Measurements from ENCODE around the gene POLDIP3. TPM values are rescaled to one million over a fixed set of nuclear protein-coding genes. Genes with fewer than 3 reads are reported as not detected.

POLDIP3 gene
- total and polyA plus RNA-seq, 2 of the 4 experiments (the other 2 are of a cell fraction): 33.9 to 43.6 TPM

DNA sequence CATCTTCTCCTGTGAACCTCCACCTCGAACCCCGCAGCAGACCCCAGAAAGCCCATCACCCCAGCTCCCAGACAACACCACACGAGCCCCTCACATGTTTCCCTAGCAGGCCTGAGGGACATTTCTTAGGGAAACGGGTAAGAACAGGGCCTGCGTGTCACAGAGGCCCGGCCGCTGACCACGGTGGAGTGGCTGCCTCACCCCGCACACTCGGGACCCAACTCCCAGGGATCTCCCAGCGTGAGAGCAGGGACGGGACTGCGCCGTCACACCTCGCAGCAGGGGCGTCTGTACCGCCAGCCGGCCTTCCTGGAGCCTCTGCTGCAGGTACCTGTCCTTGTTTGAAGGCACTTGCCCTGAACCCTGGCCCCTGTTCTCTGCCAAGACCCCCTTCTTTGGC, 15.5 kb upstream of the POLDIP3 start:
- no peak overlapping the region for H3K23ac ChIP-seq (ENCODE audit: low read depth, low read length)
- WGBS, 2 experiments (ENCODE audit: extremely low coverage in 2 of 2, insufficient read length in 1 of 2): 95% methylated on average over 16 of the region's 18 CpGs; no CpG with 5 or more reads in 1 of the 2 experiments
- peaks cover 12% of the 10 kb centered on the region; the same call in 1 of the 2 replicates for H4K20me1 ChIP-seq (ENCODE audit: insufficient read depth, low read length)
- H3K27ac ChIP-seq (ENCODE audit: insufficient read depth, low read length): no peak overlapping the region
- H3K27me3 ChIP-seq (ENCODE audit: control insufficient read depth, insufficient read depth, low read length): no peaks in the 10 kb centered on the region
- H3K18ac ChIP-seq (ENCODE audit: low read depth, low read length): no peak overlapping the region
- H2AK9ac ChIP-seq (replicated peaks; ENCODE audit: low read depth, low read length, poor library complexity): no peak overlapping the region
- no peak overlapping the region for H3K4me3 ChIP-seq (ENCODE audit: insufficient read depth, low read depth, low read length)
- H2BK5ac ChIP-seq (ENCODE audit: low read depth, low read length, poor library complexity, severe bottlenecking): no peak overlapping the region
- H3K14ac ChIP-seq (replicated peaks; ENCODE audit: low read depth, low read length): no peak overlapping the region
- H4K8ac ChIP-seq (ENCODE audit: low read depth in 2 of 2, low read length in 2 of 2): no peak overlapping the region
- peaks cover 26 to 50% of the 10 kb centered on the region in 2 experiments for H3K79me1 ChIP-seq (ENCODE audit: low read depth in 1 of 2, low read length in 2 of 2)
- no peak overlapping the region for H4K91ac ChIP-seq (ENCODE audit: insufficient read depth, low read depth, low read length)
- DNase-seq (no peak), ATAC-seq (ENCODE audit: low read depth) (no peak)
- no peak overlapping the region for H3K4ac ChIP-seq (ENCODE audit: low read depth, low read length)
- no peak overlapping the region for H3K56ac ChIP-seq (ENCODE audit: extremely low read depth, insufficient read depth, low read length)
- no peak overlapping the region for H2BK120ac ChIP-seq (ENCODE audit: low read depth, low read length)
- no peak overlapping the region for H2BK20ac ChIP-seq (ENCODE audit: low read depth, low read length)
- POLR2A ChIA-PET (ENCODE audit: unreplicated experiment): no interaction called here
- dilution Hi-C loops (cut with HindIII; ENCODE audit: low sequenced_read_pairs, unreplicated experiment) (no loop called here), intact Hi-C loops (cut with micrococcal nuclease) (no loop called here), in situ Hi-C loops (cut with MboI; ENCODE audit: low sequenced_read_pairs) (no loop called here)
- H2AK5ac ChIP-seq (ENCODE audit: low read depth, low read length): no peak overlapping the region
- no peak overlapping the region for H2AFZ ChIP-seq (replicated peaks; ENCODE audit: low read length, poor library complexity)
- peaks cover 77% of the 10 kb centered on the region for H3K36me3 ChIP-seq (ENCODE audit: control insufficient read depth, insufficient read depth, low read length)
- H3K4me2 ChIP-seq (ENCODE audit: low read depth, low read length): no peak overlapping the region
- H3K4me1 ChIP-seq (ENCODE audit: control insufficient read depth, insufficient read depth, low read length): no peaks in the 10 kb centered on the region
- H3K9ac ChIP-seq (ENCODE audit: low read depth, low read length): no peak overlapping the region
- no peak overlapping the region for H4K5ac ChIP-seq (ENCODE audit: low read depth, low read length)
- no TSS peak for BruUV-seq (replicated peaks)
- H2BK15ac ChIP-seq (ENCODE audit: low read depth, low read length): no peak overlapping the region
- TF ChIP-seq ELK1 (IDR thresholded peaks at IDR 0.05; ENCODE audit: borderline replicate concordance, low read depth, low read length) (no peak), CTCF (conservative IDR thresholded peaks at IDR 0.05; ENCODE audit: low read depth, low read length) (no peak), MXI1 (IDR thresholded peaks at IDR 0.05; ENCODE audit: borderline replicate concordance, low read depth, low read length) (no peak), RAD21 (IDR thresholded peaks at IDR 0.05; ENCODE audit: low read length) (no peak), RFX5 (IDR thresholded peaks at IDR 0.05; ENCODE audit: low read depth, low read length) (no peak)
- TF ChIP-seq, protein P1, sequence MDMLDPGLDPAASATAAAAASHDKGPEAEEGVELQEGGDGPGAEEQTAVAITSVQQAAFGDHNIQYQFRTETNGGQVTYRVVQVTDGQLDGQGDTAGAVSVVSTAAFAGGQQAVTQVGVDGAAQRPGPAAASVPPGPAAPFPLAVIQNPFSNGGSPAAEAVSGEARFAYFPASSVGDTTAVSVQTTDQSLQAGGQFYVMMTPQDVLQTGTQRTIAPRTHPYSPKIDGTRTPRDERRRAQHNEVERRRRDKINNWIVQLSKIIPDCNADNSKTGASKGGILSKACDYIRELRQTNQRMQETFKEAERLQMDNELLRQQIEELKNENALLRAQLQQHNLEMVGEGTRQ (IDR thresholded peaks at IDR 0.05; ENCODE audit: low read depth, low read length): no peak
- CTCF ChIA-PET: no interaction called here
- H3K9me3 ChIP-seq (ENCODE audit: control insufficient read depth, insufficient read depth, low read length): no peaks in the 10 kb centered on the region
- H3K9me1 ChIP-seq (ENCODE audit: insufficient read depth, low read length): 0 out of 2 replicates have a peak, but pooled peaks cover 4% of the 10 kb centered on the region
